ENCODE measurements around the gene GNAS-AS1.
A peak's percentile ranks its signal among the peaks of the same experiment; 100 is the strongest.

GNAS-AS1 gene

DNA sequence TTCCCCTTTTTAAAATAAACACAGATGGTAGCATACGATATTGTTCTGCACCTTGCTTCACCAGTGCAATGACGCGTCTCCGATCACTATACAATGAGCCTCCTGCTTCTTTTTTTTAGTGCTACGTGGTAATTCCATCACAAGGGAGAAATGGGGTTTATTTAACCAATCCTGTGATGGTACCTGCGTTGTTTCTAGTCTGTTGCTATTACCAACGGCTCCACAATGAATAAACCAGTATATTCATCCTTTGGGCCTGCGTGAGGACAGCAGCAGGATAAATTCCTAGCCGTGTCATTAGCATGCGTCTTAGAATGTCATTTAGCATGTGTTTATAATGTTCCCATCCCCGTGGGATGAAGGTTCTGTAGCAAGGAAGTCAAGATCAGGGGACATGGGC, 42.9 kb downstream of the GNAS-AS1 start:
- no peak for DNase-seq

DNA sequence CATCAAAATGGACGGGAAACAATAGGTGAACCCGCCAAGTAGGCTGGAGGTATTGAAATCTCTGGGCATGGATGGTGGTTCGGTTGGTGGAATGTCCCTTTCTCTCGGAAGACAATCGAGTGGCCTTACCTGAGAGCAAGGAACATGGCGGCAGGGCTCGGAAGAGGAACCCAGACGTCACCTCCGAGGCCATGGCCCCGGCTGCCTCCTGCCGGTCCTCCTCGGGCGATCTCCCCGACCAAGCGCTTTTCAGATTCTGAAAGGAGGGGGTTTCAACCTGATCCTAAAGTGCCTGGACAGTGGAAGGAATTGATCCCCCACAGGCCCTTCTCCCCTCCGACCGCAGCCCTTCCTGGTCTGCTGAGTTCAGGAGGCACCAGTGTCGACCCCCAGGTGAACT, 47.2 kb downstream of the GNAS-AS1 start:
- DNase-seq, result no peak

DNA sequence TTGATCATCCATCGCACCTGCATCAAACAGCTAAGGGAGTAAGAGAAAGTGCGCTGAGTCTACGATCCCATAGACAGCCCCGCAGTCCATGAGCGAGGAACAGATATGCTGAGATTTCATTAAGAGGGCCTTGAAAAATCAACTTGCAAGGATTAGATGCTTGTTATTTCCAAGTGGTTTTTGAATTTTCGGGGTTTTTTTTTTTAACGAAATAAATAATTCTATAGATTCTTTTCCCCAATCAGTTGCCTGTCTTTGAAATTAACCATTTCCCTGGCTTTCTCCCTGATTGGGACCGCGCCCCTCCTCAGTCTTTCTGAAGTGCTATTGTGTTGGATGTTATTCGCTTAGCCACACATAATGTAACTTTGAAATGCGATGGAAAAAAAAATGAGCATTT, 48.6 kb downstream of the GNAS-AS1 start:
- no peak for DNase-seq

DNA sequence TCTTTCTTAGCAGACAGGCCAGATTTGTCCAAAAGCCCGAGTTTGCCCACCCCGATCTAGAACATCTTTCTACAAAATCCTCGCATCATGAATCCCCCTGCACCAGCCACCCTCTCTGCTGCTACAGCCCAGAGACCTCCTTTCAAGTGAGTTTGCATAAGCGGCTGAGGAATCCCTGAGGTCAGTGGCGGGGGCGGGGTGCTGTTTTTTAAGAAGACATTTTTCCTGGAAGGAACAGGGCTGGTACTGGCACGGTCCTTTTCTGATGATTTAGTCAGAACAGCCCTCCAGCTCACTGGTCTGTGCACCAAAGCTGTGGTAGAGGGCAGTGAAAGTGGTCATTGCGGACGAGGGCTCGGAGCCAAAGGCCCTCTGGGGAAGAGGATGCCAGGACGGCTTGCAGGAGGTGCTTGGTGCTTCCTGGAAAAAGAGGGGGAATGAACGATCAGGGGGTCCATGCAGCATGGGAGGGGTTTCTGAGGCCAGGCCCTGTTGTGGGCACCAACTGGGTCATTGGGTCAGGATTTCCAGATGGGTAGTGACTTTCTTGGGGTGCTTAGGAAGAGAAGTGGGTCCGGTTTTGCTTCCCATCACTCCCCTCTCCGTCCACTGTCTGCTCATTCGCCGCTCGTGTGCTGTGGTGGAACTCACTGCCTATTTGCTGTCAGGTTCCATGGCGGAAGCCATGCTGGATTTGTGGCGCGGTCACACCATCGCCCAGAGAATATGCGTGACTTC, 50.4 kb downstream of the GNAS-AS1 start:
- no peak for DNase-seq

DNA sequence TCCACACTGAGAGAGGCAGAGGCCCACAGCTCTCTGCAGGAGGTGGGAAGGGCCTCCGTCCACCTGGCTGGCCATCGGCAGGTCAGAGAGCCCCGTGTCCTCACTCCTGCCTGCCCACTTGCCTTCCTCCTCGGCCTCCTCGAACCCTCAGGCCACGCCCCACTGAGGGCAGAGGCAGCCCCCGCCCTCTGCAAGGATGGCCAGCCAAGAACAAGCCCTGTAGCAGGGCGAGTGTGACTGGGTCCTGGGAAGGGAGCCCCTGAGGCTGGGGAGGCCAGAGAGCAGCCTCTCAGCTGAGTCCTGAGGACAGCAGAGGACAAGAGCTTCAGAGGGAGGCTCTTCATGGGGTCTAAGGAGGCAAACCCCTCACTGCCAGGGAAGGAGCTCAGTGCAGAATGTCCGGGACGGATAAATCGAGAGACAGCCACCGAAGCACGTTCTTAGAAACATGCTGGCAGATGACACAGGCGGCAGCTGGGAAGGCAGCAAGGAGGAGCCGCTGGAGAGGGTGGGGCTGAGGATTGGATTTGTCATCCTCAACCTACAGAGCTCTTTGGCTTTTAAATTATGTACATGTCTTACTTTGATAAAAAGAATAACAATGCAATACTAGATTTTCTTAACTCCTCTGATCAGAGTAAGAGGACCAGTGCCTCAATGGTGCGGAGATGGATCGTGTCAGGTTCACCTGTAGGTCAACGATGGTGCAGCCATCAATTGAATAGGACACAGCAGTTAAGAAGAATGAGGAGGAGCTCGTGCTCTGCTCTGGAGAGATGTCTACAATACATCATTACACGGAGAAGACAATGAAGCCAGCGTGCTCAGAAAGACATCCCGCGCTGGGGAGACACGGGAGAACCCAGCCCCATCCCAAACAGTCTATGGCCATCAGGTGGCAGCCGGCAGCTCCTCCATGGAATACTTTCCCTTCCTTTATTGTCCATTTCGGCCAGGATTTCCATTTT, 53.0 kb downstream of the GNAS-AS1 start:
- no peak for DNase-seq

DNA sequence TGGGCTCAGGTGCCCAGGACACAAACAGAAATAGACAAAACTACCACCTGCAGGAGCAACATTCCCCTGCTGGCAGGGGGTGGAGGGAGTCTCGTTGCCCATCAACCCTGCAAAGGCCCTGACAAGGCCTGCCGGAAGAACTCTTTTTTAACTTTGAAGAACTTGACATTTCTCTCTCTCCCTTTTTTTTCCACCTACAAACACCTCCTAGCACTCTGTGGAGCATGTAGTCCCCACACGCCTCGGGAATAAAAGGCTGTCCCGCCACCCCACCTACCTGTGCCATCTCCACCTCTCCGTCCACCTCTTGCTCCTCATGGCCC, 54.8 kb downstream of the GNAS-AS1 start:
- DNase-seq, result no peak

DNA sequence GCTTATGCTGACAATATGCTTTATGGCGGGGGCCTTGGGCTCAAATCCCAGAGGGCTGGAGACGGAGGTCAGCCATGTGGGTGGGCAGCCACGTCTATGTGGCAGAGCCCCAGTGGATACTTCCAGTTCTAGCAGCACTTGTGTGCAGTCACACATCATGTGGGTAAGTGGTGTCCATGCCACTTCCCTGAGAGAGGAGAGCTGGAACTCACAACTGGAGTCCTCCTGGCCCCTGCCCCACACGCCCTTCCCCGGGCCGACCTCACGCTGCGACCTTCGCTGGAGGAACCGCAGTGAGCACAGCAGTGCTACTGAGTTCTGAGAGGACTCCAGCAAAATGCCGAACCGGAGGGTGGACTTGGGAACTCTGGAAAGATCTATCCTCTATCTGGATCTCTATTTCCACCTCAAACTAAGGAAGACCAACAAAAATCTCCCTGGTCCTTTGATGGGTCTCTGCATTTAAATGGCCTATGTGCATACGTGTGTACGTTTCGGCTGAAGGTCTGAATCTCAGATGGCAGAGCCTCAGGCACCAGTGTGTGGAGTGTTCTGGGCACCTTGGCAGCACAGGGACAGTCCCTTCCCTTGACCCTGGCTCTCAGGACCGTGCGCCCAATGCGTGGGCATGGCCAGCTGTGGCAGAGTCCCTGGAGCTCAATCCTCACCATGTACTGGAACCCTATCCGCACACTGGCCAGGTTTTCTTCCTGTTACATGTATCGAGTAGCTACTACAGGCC, 55.4 kb downstream of the GNAS-AS1 start:
- no peak for DNase-seq

DNA sequence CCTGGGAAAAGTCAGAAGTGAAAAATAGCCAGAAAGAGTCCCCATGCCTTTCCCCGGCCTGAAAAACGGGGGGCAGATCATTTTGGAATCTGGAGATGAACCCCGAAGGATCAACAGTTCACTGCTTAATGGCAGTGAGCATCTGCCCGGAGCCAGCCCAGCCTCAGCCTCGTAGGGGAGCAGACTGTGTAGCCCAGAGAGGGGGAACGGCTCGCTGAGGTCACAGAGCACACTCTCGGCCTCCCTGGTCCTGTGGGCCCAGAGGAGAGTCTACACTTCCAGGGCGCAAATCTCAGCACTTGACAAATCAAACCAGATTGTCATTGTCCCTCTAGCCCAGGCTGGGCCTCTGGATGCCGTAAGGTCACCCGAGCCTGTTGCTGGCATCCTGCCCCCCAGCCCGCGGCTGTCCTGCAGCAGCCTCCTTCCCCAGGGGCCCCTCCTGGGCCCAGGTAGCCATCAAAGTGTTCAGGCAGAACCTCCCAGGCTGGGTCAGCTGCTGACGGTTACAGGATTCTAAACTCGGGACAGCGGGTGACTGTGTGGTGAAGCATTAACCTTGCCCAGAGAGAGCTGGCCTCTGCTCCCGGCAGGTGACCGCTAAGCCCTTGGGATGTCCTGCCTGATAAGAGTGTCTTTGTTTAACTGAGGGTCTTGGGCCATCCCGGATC, 56.1 kb downstream of the GNAS-AS1 start:
- DNase-seq, result no peak

DNA sequence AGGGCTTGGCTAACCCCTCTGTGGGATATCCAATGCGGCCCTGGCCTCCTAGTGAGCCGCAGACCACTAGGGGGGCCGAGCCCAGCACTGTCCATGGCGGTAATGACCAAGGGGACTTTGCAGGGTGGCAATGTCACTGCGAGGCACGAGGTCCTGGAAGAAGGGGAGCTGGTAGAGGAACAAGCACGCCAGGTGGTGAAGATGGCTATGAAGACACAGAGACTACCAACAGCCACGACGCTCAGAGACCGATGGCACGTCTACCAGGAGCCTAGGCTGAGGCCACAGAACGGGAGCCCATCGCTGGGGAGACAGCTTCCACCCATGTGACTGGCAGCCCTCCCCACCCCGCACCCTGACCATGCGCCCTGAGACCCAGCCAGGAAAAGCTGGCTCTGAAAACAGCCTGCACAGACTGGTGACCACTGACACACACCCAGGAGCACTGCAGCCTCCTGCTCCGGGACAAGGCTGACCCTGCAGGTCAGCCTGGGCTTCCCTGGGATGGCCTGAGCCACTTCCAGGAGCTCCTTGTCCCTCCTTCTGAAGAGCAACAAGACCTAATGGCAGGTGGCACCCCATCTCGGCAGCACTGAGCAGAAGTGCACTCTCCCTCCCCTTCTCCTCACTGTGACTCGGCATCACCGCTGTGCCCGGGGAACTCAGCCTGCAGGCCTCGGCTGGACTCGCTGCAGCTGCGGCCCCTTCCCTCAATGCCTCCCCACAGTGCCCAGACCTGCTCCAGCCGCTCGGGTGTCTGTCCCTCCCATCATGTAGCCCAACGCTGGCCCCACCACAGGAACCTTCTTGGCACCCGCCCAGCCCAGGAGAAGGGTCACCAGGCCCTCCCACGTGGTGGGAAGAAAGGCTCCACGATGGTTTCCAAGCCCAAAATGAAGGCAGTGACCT, 56.9 kb downstream of the GNAS-AS1 start:
- no peak for DNase-seq

DNA sequence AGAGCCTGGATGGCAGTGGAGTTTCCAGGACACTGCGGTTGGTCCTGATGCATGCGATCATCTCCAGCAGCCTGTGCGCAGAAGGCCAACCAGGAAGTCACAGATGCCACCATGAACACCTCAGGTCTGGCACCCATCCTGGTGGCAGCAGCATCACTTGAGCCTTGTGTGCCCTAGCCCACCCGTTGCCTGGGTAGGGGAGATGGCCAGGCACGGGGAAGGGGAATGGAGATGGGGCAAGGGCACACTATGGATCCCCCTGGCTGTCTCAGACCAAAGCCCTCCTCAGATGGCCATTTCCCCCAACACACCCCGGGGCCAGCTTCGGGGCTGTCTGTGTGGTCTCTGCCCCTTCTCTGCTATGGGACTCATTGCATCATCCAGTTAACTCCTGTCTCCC, 58.3 kb downstream of the GNAS-AS1 start:
- no peak for DNase-seq

DNA sequence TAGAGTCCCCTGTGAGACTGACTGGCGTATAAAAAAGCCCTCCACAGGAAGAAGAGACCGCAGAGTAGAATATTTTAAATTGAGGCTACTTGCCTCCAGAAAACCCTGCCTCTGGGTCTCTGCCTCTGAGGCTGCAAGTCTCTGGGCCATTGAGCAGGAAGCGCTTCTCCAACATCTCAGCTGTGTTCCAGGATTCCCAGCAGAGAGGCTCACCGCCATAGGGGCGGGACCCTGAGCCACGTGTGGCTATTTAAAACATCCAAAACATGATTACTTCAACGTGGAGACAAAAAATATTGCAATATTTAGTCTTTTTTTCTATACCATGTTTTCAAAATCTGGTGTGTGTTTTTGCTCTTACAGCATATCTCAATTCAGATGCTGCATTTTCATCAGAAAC, 59.4 kb downstream of the GNAS-AS1 start:
- no peak for DNase-seq

DNA sequence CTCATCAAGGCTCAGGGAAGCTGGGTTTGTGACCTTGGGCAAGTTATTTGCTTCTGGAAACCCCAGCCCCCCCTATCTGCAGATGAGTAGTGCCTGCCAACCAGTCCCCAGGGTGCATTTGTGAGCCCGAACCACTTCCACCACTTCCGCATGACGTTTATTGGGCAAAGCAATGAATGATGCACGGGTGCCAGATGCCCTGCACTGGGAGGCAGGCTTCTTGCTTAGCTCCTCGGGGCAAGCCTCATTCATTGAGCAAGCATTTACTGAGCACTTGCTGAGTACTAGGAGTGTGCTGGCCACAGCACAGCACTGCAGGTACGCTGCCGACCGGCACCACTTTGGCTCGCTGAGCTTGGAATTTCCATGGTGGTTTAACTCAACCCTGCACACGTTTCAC, 60.2 kb downstream of the GNAS-AS1 start:
- DNase-seq, result no peak

DNA sequence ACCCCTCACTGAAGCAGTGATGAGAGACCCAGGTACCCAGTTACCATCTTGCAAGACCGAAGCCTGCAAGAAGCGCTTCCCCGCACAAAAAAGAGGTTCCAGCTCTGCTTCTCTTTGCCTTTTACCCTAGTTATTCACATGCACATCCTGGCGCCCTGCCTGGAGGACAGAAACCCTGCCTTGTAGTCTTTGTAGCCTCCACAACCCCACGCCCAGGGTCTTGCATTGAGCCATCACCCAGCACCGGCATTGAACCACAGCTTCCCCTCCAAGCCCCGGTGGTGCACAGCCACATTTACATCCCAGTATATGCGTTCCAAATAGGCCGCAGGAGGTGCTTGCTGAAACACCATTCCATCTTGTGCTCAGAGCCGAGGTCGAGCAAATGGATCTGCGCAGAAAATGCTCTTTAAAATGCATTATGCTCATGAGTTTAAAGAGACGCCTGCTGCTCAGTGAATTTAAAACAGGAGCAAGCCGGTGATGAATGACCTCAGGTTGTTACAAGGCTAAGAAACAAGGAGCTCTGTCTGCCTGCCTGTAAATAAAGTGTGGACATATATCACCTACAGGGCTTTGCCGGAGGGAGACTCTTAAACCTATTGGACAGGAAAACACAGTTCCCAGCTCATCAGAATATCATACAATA, 61.7 kb downstream of the GNAS-AS1 start:
- DNase-seq, result no peak

DNA sequence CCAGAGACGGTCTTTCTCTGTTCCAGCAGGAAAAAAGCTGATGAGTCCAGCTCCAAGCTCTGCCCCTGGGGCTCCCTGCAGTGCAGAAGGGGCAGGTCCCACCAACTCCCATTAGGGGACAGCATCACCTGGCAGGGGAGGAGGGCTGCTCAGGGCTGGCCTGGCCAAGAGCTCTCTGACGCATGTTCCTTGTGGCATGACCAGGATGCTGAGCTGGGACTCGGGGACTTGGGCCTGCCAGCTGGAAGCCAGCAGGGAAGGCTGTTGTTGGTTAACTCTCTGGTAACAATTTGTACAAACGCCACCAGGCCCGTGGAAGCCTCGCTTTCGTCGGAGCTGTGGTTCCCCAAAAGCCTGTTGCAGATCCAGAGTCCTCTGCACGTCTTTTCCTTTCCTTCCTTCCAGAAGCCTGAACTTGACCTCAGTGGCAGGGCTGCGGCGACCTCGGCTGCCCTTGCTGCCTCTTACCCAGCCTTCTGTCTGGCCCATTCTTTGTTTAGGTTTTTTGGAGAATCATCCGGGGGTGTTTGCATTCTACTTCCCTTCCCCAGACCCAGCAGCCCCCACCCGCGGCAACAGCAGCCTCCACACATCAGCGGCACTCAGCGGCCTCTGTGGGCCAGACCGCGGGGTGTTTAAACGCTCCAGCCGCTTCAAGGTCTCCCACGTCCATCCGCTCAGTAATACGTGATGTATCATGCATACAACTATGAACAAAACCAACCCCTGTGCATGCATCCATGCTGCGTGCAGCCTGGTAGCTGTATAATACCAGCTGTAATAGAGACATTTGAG, 63.3 kb downstream of the GNAS-AS1 start:
- DNase-seq, result no peak

DNA sequence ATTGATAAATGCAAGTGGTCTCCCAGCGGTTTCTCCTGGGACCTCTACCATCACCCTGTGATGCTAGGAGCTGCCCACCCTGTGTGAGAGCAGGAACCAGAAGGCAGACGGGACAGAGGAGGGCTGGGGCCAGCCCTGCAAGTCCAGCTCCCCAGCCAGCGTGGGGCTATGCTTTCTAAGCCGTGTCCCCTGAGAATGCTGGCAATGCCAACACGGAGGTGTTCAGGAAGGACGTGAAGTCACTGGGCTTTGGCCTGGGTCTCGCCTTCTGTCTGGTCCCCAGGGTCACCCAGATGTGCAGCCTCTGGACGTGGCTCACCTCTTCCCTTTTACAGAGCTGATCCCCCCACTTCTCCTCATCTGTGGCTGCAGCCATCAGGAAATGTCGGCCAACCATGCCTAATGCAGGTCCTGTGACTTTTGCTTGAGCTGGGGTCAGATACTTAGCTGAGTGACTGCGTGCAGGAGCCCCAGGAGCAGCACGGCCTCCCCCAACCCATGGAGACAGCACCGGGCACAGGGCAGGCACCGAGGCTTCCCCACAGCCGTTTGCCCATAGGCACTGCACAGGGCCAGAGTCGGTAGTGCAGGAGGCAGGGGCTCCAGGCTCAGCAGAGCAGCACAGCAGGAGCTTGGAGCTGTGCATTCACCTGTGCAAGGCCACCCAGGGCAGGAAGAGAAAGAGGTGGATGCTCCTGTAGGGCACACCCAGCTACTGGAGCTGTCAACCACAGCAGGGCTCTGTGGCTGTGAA, 66.2 kb downstream of the GNAS-AS1 start:
- no peak for DNase-seq

DNA sequence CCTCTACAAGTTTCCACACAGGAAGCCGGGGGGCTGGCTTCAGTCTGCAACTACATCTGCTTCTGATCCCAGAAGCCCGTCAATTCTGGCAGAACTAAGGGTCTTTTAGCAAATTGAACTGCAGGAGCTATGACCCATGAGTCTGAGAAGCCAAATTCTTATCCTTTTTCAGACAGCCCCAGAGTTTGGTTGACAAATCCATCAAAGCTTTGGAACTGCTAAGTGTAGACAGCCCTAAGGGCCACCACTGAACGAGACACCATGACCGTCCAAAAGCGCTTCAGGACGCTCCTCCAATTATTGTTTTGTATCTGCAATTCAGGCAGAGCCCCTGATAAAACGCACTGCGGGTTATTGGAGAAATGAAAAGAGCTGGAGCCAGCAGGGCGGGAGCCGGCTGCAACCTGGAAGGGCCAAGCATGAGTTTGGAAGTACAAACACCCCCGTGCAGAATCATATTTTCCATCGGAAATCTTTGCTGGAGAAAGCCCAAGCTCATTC, 67.1 kb downstream of the GNAS-AS1 start:
- no peak for DNase-seq

DNA sequence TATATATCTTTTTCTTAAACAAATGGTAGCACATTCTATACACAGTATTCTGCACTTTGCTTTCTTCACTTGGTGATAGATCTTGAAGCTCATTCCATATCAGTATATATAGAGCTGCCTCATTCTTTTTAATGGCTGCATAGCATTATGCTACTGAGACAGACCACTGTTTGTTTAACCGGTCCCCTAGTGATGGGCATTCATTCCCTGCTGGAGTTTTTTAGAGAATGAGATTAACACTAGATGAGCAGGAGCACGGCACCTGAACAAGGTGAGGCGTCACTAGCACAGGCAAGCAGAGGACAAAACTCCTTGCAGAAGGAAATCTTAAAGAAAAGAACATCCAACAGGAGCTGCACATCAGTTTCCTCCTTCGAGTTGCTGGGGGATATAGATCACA, 69.6 kb downstream of the GNAS-AS1 start:
- no peak for DNase-seq

DNA sequence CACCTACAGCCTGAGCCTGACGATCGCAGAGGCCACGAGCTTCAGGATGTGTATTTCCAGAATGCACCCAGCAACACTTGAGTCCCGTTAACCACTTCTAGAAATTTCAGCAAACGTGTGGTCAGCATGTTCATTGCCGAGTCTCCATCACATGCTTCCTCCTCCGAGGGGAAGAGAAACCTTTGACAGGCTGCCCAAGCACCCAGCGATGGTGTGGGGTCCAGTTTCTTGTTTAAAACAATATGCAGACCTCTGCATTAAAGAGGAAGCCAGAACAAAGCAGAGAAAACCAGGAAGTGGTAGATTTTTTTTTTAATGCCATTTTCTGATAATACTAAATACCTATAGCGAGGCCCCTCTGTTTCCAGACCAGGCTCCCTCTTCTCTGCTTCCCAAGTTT, 71.9 kb downstream of the GNAS-AS1 start:
- peak; percentile 40 to 49 for DNase-seq

DNA sequence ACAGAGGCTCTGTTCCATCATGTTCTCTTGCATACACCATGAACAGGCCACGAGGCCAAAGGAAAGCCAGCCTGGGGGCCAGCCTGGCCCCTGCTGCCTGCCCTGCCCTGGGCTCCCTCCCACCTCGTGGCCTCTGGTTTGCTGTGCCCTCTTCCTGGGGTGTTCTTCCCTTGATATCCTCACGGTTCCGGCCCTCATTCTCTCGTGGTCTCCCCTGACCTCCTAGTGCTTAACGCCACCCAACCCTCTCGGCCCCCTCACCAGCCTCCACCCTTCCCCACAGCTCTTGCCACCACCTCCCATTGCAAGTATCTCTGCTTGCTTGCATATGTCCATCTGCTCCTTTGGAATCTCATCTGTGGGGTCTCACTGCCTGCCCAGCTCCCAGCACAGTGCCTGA, 73.0 kb downstream of the GNAS-AS1 start:
- DNase-seq, result no peak

All from inflammatory macrophage (primary cell).